LHCN-M2 (cell line): Measurements from ENCODE around the gene INPP4A. TPM values are rescaled to one million over a fixed set of nuclear protein-coding genes. Genes with fewer than 3 reads are reported as not detected.

ENCODE experiments used
- DNase-seq: peaks from one replicate; pipeline ENCODE4 v3.0.0-alpha.2; 2012; ENCODE audit warnings: low read depth
- total RNA-seq: library from RNA; depleted of rRNA; stranded (reverse); fragments of >200 nt; gene quantifications from 2 replicates; pipeline ENCODE4 v1.2.3, GENCODE V29; 2014

The INPP4A gene
- total RNA-seq, 1 experiment from 2014 or later = 11.8 TPM

DNA sequence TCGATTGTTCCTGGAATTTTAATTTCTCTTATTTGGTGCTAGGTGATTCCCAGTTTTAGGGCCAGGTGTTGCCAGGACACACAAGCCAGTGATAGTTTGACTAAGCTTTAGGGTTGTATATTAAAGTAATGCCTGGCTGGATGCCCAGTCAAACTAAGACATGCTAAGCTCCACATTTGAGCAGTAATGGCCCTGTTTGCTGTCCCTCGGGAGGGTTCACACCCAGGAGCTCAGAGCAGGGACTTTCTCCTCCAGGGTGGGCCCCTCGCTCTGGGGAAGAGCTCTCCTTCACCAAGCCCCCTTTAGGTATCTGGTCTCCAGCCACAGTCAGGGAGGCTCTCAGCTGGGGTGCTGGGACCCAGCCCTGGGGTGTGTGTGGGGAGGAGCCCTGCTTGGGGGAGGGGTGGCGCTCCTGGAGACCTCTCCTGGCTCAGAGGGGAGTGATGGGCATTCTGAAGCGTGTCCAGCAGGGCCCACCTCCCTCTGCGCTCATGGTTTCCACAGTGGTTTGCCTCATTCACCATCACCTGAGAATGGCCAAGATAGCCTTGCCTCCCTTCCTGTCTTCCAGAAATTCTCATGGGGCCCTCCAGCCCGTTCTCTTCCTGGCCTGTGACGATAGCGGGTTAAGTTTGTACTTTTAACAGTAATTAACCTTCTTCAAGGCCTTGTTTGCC lies 31.7 kb downstream of the INPP4A start:
- no peak for DNase-seq

GRCh38 chr2:98477036-98477435 lies 32.4 kb downstream of the INPP4A start:
- no peak for DNase-seq

DNA sequence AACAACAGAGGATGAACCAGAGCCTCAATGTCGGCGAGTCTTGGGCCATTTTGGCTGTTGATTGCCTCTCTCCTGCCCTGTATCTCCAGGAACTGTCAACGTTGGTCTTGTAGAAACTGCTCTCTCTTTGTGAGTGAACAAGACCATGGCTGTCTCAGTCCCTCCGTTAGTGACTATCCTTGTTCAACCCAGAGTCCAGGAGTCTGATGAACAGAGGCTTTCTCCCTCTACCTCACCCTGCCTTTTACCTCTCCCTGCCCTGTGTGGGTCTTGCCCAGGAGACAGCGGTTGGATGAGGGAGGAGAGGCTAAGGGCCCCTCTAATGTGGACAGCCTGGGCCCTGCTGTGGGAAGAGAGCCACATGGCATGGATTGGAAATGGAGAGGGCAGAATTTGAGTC lies 32.8 kb downstream of the INPP4A start:
- DNase-seq = no peak

DNA sequence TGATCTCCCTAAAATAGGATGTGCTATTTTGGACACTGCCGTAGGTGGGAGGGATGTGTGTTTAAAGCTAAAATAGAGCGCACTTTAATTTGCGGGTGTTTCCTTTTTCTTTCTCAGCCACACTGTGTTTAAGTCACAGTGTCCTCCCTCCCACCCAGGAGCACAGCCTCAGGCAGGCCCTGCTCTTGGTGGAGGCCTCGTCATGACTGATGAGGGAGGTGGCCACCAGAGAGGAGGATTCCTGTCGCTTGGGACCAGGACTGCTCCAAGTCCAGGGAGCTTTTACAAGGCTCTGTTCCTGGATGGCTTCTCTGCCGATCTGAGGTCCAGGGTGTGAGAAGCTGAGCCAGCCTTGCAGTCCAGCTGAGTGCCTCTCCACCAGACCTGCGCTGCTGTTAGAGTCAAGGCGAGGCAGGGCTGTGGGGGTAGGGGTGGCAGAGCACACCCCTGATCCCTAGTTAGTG lies 33.5 kb downstream of the INPP4A start:
- DNase-seq = no peak

DNA sequence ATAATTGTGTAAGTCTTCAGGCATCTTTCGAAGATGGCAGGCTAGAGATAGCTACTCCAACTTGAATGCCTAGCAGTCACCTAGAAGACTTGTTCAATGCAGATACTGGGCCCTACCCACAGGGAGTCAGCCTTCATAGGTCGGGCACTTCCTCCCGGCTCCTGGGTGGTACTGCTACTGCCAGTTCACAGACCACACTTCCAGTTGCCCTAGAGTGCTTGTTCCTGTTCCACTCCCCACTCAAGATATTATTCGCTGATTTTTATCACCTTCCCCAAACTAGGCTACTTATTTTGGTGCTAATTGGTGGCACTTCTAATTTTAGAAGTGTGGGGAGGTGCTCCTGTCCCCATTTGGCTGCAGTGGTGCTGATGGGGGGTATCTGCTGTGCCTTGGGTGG lies 34.2 kb downstream of the INPP4A start:
- DNase-seq = no peak

- no peak for DNase-seq
These were observed 34.7 kb downstream of the INPP4A start for GRCh38 chr2:98479371-98479770.

- DNase-seq = peak; percentile 37
These were observed 35.4 kb downstream of the INPP4A start for GRCh38 chr2:98479959-98480524.

DNA sequence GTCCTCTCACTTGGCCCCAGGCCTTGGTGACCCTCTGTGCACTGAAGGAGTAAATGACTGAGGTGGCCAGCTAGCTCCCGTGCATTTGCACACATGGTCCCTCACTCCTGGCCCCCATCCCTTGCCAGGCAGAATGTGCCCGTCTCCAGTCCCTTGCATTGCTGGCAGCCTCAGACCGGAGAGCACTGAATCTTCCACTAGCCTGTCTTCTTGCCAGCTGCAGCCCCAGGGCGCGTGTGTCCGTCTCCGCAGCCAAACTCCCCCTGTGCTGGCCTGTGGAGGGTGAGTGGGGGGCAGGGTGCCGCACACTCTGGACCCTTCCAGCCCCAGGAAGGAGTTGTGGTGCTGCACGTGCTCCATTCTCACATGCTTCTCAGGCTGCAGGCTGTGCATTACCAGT lies 35.9 kb downstream of the INPP4A start:
- DNase-seq = no peak

- DNase-seq = no peak
These were observed 37.7 kb downstream of the INPP4A start for GRCh38 chr2:98482362-98482761.

DNA sequence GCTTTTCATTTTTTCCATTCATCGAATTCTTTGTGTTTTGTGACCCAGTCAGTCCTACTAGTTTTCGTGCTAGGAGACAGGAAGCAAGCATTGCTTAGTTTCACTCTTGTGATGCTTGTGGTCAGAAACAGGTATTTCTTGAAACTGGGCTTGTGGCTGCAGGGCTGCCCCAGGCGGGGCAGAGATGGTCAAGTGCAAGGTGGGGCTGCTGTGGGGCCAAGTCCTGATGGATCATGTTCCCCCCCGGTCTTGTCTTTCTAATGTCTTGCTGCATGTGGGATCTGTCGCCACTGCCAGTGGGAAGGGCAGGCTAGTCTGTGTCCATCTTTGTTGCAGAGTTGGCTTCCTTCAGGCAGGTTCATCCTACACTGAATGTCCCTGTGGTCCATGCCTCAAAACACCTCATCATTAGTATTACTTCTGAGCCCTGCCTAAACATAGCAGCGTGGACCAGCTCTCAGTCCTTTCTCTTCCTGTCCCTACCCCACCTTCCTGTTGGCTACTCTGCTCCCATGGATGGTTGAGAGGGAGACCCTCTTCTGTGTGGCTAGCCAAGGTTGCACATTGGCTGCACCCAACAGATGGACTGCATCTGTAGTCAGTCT lies 38.7 kb downstream of the INPP4A start:
- DNase-seq = no peak

DNA sequence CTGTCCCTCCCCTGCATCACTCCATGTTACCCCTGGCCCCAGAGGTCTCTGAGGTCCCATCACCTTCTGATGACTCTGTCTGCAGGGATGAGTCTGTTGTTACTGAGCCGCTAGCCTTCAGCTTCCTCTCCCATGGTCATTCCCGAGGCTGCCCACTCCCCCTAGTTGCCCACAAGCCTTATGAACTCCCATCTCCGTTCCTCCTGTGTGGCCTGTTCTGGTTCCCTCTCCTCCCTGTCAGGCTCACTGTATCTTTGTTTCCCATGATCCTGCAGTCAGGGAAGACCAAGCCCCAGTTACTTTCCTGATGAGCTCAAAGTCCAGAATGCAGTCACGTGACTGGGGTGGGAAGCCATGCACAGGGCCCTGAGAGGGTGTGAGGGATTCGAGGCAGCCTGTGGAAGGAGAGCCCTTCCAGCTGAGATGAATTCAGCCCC lies 39.5 kb downstream of the INPP4A start:
- no peak for DNase-seq

- DNase-seq = no peak
These were observed 40.2 kb downstream of the INPP4A start for GRCh38 chr2:98484652-98485452.

- DNase-seq = no peak
These were observed 40.7 kb downstream of the INPP4A start for GRCh38 chr2:98485453-98485755.

DNA sequence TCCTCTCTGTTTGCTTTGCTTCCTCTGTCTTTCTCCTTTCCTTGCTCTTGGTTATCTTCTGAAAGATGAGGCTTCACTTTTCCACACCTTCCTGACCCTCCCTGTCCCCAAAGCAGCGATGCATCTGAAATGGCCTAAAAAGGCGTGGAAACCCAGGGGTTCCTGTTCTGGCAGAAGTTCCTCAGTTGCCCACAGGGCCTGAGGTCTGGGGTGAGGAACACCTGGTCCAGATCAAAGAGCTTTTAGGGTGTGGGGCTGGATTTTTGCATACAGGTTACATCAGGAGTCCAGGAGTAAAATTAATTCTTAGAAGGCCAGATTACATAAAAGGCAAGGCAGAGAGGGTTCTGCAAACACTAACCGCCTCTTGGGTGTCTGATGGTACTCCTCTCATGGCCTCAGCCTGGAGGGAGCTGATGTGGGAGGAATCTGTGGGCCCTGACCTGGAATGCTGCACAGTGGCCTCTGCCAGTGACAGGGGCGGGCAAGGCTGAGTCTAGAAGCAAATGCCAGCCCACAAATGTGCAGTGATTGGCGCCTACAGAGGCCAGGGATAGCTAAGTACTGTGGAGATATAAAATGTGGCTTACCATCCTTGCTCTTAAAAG lies 41.8 kb downstream of the INPP4A start:
- DNase-seq = no peak

DNA sequence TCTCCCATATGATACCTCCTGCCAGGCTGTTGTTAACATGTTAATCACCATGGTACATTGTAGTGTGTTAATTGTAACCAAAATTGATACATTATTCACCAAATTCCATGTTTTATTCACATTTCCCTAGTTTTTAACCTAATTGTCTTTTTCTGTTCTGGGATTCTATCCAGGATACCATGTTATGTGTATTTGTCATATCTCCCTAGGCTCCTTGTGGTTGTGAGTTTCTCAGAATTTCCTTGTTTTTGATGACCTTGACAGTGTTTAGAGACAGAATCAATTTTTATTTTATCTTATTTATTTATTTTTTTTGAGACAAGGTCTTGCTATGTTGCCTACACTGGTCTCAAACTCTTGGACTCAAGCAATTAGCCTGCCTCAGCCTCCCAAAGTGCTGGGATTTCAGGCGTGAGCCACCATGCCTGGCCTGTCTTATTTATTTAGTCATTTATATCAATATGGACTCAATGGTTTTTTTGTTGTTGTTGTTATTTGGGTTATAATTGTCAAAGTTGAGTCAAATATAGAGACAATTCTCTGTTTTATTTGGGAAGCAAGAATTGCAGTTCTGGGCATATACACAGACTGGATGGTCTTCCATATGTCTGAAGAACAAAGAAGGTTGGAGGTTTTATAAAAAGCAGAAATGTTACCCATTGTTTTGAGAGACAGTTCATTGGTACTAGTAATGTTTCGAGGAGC lies 42.6 kb downstream of the INPP4A start:
- no peak for DNase-seq

GRCh38 chr2:98487806-98488189 lies 43.1 kb downstream of the INPP4A start:
- DNase-seq = no peak

- DNase-seq = no peak
These were observed 43.6 kb downstream of the INPP4A start for GRCh38 chr2:98488252-98488651.

- DNase-seq = no peak
These were observed 44.8 kb downstream of the INPP4A start for GRCh38 chr2:98489486-98489885.

DNA sequence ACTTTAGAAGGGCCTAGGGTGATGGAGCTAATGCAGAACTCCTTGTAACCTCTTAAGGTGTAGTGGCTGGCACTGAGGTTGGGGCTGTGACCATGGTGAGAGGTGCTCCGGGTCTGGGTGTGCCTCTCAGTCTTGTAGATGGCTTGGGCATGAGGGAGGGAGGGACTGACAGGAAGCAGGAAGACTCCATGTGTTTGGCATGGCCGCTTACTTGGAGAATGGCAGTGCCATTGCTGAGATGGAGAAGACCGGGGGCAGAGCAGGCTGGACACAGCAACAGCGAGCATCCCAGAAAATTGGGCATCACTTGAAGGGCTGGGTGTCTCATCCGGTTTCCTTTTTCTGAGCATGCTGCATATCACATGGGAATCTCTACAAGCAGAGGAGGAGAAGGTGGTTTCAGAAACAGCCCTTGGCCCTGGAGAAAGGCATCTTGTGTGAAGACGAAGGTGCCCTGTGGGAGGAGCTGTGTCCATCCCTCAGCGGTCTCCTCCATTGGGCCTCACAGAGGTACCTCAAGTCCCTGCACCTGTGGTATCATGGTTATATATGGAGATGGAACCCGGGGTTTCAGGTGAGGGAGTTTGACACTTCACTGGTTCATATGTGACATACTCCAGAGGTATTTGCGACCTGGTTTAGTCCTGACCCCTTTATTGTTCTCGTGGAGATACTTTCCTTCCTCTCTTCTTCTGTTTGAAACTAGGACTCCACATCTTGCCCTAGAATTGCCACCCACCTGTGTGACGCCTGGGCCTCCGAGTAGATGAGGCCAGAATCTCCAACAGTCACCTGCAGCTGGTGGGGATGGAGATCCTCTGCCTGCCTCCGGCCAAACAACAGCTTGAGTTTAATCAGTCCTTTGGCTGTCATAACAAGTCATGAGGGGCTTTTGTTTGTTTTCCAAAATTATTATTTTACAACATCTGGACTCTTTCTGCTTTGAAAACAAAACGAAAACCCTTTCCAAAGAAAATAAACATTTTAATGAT lies 45.6 kb downstream of the INPP4A start:
- no peak for DNase-seq

DNA sequence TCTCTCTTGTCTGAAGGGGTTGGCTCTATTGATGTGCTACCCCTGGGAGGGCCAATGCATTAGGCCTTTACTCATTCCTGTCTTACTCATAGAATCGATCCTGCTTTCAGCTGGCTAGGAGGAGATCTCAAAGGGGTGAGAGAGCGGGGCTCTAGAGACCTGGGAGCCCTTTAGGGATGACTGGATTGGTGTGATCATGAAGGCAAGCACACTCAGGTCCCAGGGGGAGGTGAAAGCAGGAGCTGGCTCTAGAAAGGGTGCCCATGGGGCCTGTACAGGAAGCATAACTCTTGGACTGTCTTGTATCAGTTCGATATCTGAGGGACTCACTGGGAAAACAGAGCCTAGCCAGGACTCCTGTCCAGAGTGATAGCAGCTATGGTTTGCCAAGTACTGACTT lies 47.8 kb downstream of the INPP4A start:
- no peak for DNase-seq
